HG02623 (cell line): ENCODE results near the gene SEL1L2.

Experiments
- ATAC-seq: cut with Tn5 transposase; IDR thresholded peaks from one replicate; pipeline ENCODE4 v1.9.1; 2021; ENCODE audit warnings: moderate library complexity; ENCODE audit not compliant: unreplicated experiment

The SEL1L2 gene

DNA sequence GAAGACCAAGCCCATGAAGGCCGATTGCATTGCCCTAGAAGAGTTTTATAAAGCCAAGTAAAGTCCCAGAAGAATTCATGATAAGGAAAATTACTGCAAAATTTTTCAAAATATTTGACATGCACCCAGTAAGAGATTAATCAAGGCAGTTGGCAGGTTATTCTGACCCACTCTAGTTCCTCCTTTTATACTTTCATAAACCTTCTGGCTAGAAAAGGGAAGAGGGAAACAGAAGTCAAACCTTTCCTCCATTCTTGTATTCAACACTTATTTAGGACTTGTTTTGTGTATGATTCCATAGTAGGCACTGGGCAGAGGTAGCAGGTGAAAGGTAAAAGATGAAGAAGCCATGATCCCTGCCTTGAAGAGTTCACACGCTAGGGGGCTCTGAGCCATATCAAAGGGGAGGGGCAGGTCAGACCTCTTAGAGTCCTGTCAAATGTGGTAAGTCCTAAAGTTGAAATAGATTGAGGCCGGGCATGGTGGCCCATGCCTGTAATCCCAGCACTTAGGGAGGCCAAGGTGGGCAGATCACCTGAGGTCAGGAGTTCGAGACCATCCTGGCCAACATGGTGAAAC is 120.2 kb downstream of the SEL1L2 start:
- ATAC-seq, result no peak

DNA sequence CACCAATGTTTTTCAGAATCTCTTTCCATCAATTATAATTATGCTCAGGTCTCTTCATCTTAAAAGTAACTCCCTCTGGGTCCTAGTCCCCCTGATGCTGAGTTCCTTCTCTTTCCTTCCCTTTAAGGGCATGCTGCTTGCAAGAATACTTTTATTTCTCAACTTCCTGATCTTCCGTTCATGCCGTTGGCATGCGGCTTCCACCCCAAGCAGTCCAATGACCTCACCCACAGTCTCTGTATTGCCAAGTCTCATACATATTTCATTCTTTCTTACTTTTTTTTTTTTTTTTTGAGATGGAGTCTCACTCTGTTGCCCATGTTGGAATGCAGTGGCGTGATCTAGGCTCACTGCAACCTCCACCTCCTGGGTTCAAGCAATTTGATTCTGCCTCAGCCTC is 122.1 kb downstream of the SEL1L2 start:
- ATAC-seq, result no peak

DNA sequence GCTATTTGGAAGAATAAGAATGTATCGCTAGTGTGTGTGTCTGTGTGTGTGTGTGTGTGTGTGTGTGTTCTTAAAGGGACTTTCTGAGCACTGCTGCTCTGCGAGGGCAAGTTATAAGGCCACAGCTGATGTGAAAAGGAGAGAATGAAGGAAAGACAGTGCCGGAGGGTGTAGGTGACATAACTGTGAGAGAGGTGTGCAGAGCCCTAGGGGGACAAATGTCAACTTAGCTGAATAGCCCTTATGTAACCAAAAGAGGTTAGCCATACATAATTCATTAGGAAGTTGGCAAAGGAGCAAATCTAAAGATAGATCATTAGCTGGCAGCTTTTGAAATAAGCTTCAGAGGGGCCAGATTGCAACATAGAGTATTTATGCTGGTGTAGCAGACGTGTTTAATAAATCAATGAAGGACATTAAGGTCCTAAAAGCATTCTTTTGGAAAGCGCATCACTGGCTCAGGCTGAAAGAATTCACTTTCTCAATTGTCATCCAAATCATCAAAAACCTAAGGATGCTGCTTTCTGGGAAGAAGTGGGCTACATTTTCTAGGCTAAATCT is 124.5 kb downstream of the SEL1L2 start:
- no peak for ATAC-seq

DNA sequence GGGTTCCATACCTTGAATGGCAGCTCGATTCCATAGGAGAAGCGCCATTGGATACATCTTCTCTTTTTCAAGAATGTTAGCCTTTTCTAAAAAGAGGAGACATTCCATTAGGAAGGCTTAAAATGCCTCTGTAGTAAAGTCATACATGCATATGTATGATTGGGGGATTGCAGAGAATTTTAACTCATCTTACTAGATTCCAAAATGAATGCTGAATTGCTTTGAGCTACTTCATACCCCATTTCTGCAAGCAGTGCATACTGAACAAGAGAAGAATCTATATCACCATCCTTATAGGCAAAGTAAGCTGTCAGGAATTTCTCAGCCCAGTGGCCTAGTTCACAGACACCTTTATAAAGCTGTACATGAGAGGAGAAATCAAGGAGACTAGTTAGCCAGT is 125.3 kb downstream of the SEL1L2 start:
- ATAC-seq, result no peak

DNA sequence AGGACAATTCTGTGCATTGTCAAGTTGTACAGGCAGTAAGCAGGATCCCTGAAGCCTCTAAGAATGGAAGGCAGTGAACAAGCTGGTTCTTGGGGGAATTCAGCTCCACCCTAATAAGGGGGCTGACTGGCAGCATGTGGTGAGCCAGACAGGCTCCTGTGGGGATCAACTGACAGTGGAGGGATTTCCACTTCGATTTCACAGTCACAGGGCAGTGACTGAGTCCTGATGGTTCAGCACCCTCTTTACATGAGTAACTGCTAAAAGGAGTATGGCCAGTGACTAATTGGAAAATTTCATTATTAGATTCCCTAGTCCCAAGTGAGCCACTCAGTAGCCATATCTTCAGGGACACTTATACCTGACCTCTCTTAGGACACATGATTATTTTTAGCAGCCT is 127.2 kb downstream of the SEL1L2 start:
- no peak for ATAC-seq

DNA sequence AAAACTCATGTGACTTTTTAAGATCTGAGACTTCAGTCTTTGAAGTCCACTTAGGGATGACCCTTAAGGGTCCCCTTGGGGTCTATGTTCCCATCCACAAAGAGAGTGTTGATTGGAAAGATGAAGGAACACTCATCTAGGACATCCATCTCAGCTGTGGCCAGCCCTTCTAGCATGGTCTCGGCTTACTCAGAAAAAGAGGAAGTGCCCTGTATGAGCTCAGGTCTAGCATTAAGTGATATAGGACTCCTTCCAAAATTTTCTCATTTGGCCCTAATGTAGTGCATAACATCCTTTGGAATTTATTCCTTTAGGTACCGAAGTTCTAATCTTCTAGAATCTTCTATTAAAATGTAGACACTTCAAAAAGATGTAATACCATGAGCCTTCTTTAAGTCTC is 128.2 kb downstream of the SEL1L2 start:
- no peak for ATAC-seq

DNA sequence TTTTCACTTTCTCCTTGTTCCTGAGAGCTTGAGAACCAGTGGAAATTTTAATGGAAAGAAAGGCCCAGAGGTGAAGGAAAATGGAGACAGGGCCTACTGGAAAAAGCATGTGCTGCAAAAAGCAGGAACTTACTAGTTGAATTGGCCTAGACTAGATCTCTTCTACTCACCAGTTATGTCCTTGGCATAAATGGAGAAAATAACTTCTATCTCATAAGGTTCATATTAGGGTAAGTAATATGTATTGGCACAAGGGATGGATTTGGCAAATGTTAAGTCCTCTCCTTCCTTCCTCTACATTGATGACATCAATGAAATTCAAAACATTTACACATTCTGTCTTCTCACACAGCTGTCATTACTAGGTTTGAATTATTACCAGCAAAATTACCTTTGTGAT is 131.5 kb downstream of the SEL1L2 start:
- ATAC-seq, result no peak

DNA sequence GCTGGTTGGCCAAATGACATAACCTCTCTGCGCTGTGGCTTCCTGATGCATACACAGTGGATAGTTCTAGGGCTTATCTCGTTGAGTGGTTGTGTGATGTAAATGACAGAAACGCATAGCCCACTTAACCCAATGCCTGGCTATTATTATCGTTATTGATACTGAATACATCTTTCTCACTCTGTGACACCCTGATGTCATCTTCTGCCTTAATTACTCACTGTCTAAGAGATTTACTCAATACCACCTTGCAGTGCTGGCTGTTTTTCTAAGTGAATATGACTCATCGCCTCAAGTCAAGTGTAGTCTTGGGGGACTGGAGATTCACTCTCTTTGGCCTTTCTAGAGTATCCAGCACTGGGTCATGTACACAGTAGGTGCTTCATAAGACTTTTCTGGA is 132.0 kb downstream of the SEL1L2 start:
- no peak for ATAC-seq

DNA sequence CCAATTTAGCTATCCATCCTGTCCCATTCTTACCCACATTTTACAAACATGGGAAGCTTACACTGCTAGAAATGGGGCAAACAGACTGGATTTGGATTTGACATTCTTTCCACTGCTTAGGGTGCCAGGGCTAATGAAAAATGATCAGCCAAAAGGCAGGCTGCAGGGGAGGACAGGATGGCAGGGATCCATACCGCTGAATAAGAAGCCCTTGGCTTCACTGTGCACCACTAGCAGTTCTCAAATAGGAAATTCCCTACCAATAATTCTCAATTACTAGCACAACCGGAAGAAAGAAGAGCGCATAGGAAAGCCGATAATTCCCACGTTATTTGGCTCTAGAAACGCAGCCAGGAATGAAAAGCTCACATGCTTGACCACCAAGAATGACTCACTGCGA is 132.5 kb downstream of the SEL1L2 start:
- ATAC-seq, result no peak

DNA sequence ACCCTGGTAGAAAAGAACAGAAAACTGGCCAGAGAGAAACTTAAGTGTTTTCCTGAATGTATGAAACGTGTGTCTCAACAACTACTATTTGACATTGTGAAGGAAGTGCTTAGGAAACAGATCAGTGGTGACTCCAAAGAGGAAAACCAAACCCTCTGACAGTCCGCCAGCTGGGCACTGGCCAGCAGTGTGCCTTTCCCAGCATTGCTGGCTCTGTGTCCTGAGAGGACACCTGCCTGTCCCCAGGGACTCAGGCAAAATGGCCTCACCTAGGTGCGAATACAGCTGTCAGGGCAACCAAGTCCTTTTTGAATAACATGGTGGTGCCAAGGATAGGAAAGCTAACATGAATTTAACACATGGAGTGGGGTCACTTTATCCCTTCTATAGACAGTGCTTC is 133.1 kb downstream of the SEL1L2 start:
- no peak for ATAC-seq

DNA sequence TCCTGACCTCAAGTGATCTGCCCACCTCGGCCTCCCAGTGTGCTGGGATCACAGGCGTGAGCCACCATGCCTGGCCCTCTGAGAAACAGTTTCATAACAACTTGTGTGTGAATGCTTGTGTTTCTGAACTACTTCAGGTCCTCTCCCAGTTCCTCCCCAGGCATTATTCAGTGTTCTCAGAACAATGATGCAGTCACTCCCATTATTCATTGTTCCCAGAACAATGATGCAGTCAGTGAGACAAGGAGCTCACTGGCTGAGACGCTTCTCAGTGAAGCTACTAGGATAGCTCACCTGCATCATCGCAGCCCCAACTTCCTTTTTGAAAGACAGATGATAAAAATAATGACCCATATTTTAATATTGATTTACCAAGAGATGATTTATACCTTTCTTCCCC is 134.1 kb downstream of the SEL1L2 start:
- ATAC-seq, result no peak

DNA sequence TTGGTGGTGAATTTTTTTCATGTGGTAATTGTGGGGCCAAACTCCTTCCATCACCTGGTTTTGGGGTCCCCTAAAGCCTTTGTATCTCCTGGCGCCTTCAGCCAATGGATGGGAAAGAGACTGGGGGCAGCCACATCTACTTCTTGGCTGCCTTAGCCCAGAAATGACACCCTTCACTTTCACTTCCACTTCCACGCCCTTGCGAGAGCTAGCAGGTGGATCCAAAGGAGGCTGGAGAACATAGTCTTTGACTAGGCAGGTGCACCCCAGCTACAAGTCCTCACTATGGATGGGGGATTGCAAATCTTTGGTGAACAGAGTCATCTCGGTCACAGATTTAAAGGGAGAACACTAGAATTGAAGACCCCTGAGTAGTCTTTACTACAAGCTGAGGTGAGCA is 134.8 kb downstream of the SEL1L2 start:
- ATAC-seq, result no peak

DNA sequence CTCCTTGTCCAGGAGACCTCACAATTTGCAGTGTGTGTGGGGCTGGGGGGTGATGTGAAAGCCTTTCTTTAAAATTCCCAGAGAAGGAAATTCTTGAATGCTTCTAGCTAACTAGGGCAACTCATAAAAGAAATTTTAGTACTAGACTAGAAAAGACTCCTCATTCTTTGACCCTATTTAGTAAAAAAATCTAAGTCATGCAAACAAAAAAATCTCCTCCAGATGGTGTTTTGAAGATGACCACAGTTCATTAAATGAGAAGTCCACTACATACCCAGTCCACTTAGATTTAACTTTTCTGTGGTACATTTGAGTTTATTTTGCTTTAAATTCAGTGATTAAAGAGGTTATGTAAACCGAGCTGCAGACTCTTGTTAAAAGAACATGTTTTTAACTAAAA is 138.1 kb downstream of the SEL1L2 start:
- ATAC-seq, result no peak

DNA sequence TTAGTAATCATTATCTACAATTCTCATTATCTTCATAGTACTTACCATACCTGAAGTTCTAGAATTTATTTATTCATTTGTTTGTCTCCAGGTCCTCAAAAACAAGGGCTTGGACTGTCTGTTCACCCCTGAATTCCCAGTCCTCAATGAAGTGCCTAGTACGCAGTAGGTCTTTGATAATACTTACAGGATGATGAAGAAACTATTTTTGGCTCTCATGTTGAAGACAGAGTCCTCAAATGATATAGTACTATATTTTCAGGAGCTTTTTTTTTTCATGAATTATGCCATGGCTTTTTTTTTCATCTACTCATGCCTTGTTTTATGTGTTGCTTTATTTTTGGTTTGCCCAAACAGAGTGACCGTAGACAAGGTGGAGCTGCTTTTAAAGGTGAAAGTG is 139.1 kb downstream of the SEL1L2 start:
- no peak for ATAC-seq

DNA sequence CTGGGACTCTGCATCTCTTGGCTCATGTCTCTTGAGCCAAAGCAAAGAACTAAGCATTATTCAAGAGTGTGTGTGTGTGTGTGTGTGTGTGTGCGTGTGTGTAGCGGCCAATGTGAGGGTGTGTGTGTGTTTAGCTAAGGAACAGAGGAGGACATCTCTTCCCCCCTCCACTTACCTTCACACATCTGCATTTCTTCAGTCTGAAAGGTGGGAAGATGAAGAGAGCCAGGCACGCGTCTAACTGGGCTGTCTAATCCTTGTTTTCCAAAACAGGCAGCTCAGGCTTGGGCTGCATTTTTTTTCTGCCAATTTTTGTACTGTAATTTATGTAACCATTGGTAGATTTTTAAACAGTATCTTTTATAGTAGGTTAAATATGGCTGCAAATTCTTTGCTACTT is 146.1 kb downstream of the SEL1L2 start:
- no peak for ATAC-seq

DNA sequence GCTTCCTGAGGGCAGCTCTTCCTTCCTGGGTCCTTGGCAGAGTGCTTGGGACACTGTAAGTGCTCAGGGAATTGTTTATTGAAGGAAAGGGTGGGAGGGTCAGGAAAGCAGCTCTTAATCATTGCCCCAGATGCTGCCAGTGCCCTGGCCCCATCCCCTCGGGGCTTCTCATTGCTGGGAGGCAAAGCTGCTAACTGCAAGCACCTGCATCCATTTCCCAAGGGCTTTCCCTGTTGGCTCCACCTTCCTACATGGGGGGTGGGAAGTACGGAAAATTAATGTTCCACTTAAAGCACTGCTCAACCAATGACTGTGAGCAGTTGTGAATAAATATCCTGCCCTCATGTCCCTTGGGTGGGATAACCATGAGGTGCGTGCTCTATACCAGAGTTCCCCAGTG is 149.2 kb downstream of the SEL1L2 start:
- ATAC-seq, result no peak

DNA sequence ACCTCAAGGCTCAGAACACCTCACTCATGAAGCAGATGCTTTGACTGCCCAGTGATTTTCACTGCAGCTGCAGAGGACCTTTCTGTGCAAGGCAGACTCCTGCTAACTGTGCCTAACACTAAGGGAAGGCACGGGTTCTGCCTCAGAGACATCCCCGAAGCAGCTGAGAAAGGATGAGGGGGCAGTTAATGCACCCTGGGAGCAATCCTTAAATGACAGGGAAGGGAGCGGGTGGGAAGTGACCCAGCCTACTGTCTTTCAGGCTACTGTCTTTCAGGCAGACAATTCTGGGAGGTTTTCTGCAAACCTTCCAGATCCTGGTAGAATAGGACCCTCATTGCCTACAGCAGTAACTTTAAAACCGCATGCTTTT is 150.3 kb downstream of the SEL1L2 start:
- no peak for ATAC-seq

DNA sequence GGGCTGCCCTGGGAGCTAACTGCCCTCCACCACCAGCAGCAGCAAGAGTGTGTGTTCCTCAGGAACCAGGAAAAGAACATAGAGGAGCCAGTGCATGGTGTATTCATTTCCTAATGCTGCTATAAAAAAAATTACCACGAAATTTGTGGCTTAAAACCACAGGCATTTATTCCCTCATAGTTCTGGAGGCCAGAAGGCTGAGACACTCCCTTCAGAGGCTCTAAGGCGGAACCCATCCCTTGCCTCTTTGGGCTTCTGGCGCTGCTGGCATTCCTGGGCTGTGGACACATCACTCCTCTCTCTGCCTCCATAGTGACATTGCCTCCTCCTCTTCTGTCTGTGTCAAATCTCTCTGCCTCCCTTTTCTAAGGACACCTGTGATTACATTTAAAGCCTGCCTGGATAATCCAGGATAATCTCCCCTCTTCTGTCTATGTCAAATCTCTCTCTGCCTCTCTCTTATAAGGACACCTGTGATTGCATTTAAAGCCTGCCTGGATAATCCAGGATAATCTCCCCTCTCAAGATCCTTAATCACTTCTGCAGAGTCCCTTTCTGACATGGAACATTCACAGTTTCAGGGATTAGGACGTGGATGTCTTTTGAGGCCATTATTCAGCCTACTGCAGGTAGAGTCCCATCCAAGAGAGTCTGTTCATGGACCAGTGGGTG is 150.9 kb downstream of the SEL1L2 start:
- no peak for ATAC-seq

DNA sequence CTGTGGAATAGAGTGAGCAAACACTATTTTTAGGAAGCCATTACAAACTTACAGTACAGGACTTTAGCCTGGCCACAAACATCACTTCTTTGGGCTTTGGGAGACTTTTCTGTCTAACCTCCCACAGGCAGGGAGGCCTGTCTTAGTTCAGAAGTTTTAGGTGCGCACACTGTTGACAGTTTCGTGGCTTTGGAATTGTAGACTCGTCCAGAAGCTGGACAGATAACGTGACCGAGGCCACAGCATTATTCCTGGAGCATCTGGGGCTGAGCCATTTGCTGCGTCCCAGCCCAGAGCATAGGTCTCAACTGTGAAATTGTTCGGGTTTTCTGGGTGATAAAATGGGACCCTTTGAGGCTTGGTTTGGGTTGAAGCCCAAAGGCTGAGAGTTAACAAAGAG is 151.8 kb downstream of the SEL1L2 start:
- no peak for ATAC-seq

DNA sequence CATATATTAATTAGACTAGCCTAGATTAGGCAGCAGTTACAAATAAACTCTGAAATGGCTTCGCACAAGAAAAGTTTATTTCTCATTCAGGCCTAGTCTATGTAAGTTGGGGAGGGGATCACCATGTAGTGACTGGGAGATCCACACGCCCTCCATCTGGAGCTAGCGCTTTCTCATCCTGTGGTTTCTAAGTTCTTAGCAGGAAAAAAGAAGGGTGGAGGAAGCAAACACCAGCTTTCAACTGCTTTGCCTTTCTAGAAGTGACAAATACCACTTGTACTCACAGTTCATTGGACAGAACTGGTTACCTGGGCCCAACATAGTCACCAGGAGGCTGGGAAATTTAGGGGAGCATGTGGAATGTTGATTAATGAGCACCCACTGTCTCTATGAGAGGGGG is 158.9 kb downstream of the SEL1L2 start:
- no peak for ATAC-seq

DNA sequence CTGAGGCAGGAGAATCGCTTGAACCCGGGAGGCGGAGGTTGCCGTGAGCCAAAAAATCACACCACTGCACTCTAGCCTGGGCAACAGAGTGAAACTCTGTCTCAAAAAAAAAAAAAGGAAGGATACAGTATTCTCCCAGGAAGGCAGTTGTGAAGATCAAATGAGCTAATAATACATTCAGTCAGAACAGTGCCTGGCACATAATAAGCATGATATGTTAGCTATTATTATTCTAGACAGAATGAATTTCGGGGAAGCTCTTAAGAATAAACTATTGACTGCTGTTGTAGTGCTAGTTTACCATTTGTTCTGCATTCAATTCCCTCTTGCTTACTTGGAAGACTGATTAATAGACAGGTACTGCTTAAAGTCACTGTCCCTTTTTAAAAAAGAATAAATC is 164.9 kb downstream of the SEL1L2 start:
- no peak for ATAC-seq

DNA sequence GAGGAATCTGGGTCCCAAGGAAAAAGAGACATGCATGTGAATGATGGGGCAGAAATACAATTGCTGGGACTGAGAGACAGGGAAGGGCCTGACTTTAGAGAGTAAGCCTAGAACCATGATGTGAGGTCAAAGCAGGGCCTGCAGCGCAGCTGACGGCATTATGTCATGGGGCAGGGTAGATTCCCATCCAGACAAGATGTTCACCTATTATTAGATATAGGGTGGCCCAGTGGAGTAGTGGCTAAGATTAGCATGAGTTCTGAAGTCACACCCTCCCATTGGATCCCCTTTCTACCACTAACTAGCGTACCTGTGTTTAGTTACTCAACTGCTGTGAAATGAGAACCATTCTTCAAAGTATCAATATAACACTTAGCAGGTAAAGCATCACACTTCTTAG is 166.0 kb downstream of the SEL1L2 start:
- no peak for ATAC-seq

DNA sequence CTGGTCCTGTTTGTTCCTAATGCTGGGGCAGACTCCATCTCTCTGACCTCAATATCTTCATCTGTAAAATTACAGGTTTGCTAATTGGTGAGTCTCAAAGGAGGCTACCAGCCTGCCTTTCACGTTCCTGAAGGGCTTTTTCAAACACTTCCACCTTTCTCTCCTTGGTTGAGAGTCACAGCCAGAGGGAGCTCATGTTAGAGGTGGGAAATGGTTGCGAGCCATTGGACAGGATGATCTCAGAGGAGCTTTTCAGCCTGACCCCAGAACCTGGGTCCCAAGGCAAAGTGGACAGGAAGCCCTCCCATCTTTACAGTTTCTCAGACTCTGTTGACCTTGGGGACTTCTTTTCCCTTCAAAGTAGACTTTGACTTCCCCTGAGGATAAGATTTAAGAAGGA is 168.0 kb downstream of the SEL1L2 start:
- ATAC-seq, result no peak
